Vagina (tissue), 2 donors: ENCODE results near the gene PTPRG. TPM values are rescaled to one million over a fixed set of nuclear protein-coding genes. Genes with fewer than 3 reads are reported as not detected.

Experiments used
- DNase-seq, 2 donors: peaks; one replicate each; pipeline ENCODE4 v3.0.0-alpha.2; 2017; ENCODE audit errors: extremely low spot score in 2 of 2
- H3K27ac ChIP-seq: fragments of 200-600 bp; sonication (generic); one replicate; pipeline ENCODE4 v1.5.1; 2019
- H3K27me3 ChIP-seq: fragments of 200-600 bp; sonication (generic); one replicate; pipeline ENCODE4 v1.5.1; 2019
- H3K36me3 ChIP-seq, 2 donors: fragments of 200-600 bp; sonication (generic); one replicate each; pipeline ENCODE4 v1.5.1; 2017 to 2019
- H3K4me1 ChIP-seq: fragments of 200-600 bp; sonication (generic); one replicate; pipeline ENCODE4 v1.5.1; 2019
- H3K4me3 ChIP-seq, 2 donors: fragments of 200-600 bp; sonication (generic); 1 replicate in 1 of 2; 2 replicates in 1 of 2; pipeline ENCODE4 v1.5.1; 2016 to 2019
- H3K9me3 ChIP-seq: fragments of 200-600 bp; sonication (generic); one replicate; pipeline ENCODE4 v1.5.1; 2019
- POLR2A ChIP-seq, 2 donors: fragments of 450-650 bp; IDR thresholded peaks; one replicate each; pipeline ENCODE4 v1.6.1; 2017; ENCODE audit warnings: antibody characterized with exemption in 2 of 2, mild to moderate bottlenecking in 2 of 2, moderate library complexity in 2 of 2
- POLR2AphosphoS5 ChIP-seq, 2 donors: sonication (generic); formaldehyde crosslinking; IDR thresholded peaks; one replicate each; pipeline ENCODE4 v1.9.0; 2017; ENCODE audit warnings: antibody characterized with exemption in 2 of 2, mild to moderate bottlenecking in 2 of 2, low read depth in 1 of 2; ENCODE audit not compliant: insufficient read depth in 1 of 2
- intact Hi-C: fragments of 100-400 bp; cut with DNase I; formaldehyde crosslinking; loops from one replicate; pipeline ENCODE4 v1.15.1; 2023
- total RNA-seq: library from RNA; depleted of rRNA; stranded (reverse); fragments of >200 nt; gene quantifications from one replicate; pipeline ENCODE4 v1.2.3, GENCODE V29; 2016
- TF ChIP-seq, protein P1 (sequence below), 3 experiments: fragments of 450-650 bp in 2 of 3; fragments of 200-600 bp in 1 of 3; sonication (generic) in 1 of 3; IDR thresholded peaks; one replicate each; pipeline ENCODE4 v1.5.1; 2017 to 2019; ENCODE audit warnings: antibody characterized with exemption in 3 of 3, mild to moderate bottlenecking in 2 of 3, moderate library complexity in 2 of 3

PTPRG gene
- total RNA-seq, 1 donor from 2014 or later = 47.6 TPM

DNA sequence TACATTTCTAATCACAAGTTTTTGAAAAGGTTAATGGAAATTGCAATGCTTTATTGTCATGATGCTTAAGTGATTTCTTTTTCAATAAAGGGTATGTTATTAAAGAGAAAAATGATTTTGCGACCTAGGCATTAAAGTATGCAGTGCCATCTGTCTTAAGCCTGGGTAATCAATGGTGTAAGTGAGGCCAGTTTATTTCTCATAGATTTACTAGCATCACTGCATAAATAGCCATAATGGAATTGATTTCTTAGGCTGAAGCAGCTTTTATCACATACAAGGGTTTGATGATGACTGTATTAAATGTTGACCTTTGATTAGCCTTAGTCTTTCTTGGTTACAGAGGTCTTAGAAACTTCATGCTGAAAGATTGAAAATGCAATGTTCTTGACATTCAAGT is 464.5 kb downstream of the PTPRG start:
- no peak for TF ChIP-seq POLR2AphosphoS5 (IDR thresholded peaks at IDR 0.05; ENCODE audit: insufficient read depth in 1 of 2, low read depth in 1 of 2)
- Histone ChIP-seq H3K27me3 (no peaks in the 10 kb centered on the region), H3K4me1 (no peaks in the 10 kb centered on the region), H3K4me3 (no peak overlapping the region), H3K27ac (no peak overlapping the region), H3K36me3 (no peaks in the 10 kb centered on the region), H3K9me3 (no peaks in the 10 kb centered on the region)
- intact Hi-C loops = no loop called here
- DNase-seq = no peak

DNA sequence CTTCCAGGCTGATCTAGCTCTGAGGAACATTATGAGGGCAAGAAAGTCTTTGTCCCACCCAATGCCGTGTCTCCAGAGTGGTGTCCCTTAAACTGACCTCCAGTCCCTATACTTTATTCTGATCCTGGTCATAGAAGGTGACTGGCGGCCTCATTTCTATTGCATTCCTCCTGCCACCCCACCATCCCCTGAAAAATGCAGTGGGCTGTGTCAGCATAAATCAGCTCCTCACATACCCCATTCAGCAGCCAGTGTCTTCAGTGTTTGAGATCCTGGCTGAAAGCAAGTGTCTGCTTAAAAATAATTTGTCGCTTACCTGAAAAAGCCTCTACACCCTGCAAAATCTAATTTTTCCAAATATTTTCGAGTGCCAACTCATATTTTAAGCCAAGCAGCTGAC is 465.9 kb downstream of the PTPRG start:
- TF ChIP-seq, protein P1, sequence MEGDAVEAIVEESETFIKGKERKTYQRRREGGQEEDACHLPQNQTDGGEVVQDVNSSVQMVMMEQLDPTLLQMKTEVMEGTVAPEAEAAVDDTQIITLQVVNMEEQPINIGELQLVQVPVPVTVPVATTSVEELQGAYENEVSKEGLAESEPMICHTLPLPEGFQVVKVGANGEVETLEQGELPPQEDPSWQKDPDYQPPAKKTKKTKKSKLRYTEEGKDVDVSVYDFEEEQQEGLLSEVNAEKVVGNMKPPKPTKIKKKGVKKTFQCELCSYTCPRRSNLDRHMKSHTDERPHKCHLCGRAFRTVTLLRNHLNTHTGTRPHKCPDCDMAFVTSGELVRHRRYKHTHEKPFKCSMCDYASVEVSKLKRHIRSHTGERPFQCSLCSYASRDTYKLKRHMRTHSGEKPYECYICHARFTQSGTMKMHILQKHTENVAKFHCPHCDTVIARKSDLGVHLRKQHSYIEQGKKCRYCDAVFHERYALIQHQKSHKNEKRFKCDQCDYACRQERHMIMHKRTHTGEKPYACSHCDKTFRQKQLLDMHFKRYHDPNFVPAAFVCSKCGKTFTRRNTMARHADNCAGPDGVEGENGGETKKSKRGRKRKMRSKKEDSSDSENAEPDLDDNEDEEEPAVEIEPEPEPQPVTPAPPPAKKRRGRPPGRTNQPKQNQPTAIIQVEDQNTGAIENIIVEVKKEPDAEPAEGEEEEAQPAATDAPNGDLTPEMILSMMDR (IDR thresholded peaks at IDR 0.05) = no peak
- TF ChIP-seq POLR2A (IDR thresholded peaks at IDR 0.05) = no peak
- TF ChIP-seq POLR2AphosphoS5 (IDR thresholded peaks at IDR 0.05; ENCODE audit: insufficient read depth in 1 of 2, low read depth in 1 of 2) = no peak
- Histone ChIP-seq H3K27me3 (no peaks in the 10 kb centered on the region), H3K36me3 (no peaks in the 10 kb centered on the region), H3K4me3 (no peak overlapping the region), H3K4me1 (no peaks in the 10 kb centered on the region), H3K27ac (no peak overlapping the region), H3K9me3 (no peaks in the 10 kb centered on the region)
- DNase-seq = no peak
- intact Hi-C loops = no loop called here

DNA sequence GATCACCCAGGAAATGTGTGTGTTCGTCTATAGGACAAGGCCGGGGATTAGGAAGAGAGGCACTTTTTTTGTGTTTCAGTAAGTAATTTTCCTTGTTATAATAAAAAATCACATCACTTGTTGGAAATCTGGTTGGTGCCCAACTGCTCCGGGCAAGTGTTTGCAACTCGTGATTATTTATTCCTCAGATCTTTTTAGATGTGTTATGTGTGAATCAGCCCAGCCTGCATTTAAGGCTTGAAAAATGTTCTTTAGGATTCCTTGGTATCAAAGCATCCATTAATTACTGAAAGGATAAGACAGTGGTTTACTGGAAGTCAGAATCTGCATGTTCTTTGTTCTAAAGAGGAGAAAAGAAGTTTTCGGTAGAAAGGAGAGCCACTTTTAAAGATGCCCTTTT is 466.4 kb downstream of the PTPRG start:
- intact Hi-C loops = no loop called here
- Histone ChIP-seq H3K4me3 (no peak overlapping the region), H3K27me3 (no peaks in the 10 kb centered on the region), H3K9me3 (no peaks in the 10 kb centered on the region), H3K4me1 (no peaks in the 10 kb centered on the region), H3K27ac (no peak overlapping the region), H3K36me3 (no peaks in the 10 kb centered on the region)
- TF ChIP-seq POLR2A (IDR thresholded peaks at IDR 0.05) (no peak), POLR2AphosphoS5 (IDR thresholded peaks at IDR 0.05; ENCODE audit: insufficient read depth in 1 of 2, low read depth in 1 of 2) (no peak)
- TF ChIP-seq, protein P1 (IDR thresholded peaks at IDR 0.05) = no peak
- no peak for DNase-seq

DNA sequence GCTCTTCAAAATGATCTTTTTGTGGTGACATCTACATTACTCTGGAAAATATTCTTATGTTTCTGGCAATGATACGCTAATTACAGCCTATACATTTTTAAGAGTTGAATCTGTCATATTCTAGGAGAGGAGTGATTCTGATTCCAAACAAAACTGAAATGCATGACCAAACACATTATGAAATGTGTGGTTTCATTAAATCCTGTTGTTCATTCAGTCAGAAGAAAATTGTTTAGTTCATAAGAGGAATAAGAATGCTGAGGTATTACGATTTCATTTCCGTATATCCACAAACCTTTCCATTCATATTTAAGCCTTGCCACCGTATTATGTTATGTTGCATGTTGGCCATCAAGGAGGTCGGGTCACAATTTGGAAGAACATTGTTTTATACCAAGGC is 466.9 kb downstream of the PTPRG start:
- Histone ChIP-seq H3K36me3 (no peaks in the 10 kb centered on the region), H3K27ac (no peak overlapping the region), H3K4me1 (no peaks in the 10 kb centered on the region), H3K9me3 (no peaks in the 10 kb centered on the region), H3K4me3 (no peak overlapping the region), H3K27me3 (no peaks in the 10 kb centered on the region)
- intact Hi-C loops = no loop called here
- DNase-seq = no peak
- TF ChIP-seq, protein P1 (IDR thresholded peaks at IDR 0.05) = no peak
- no peak for TF ChIP-seq POLR2A (IDR thresholded peaks at IDR 0.05)
- no peak for TF ChIP-seq POLR2AphosphoS5 (IDR thresholded peaks at IDR 0.05; ENCODE audit: insufficient read depth in 1 of 2, low read depth in 1 of 2)

DNA sequence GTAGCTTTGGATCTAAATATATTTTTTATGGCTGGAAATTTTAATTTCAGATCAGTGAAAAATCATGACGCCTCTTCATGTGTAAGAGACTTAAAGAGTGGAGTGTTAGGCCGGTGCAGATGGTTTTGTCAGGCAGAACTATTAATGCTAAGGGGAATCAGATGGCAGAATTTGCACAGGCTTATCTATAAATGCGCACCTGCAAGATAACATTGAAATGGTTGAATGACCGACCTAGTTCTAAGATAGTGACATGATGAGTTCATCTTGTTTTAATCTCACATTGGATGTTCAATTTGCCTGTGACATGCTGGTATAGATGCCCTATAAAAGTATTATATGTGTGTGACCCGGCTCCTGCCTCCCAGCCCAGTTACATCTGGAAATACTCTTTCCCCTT is 471.4 kb downstream of the PTPRG start:
- Histone ChIP-seq H3K27ac (no peak overlapping the region), H3K27me3 (no peaks in the 10 kb centered on the region), H3K9me3 (no peaks in the 10 kb centered on the region), H3K4me3 (no peak overlapping the region), H3K4me1 (no peaks in the 10 kb centered on the region), H3K36me3 (no peaks in the 10 kb centered on the region)
- no peak for DNase-seq
- TF ChIP-seq, protein P1 (IDR thresholded peaks at IDR 0.05) = no peak
- TF ChIP-seq POLR2AphosphoS5 (IDR thresholded peaks at IDR 0.05; ENCODE audit: insufficient read depth in 1 of 2, low read depth in 1 of 2) = no peak
- intact Hi-C loops = no loop called here
